GM20431 (cell line): Measurements from ENCODE around the gene ZG16.

Source experiments
- in situ Hi-C: fragments of 300-500 bp; cut with MseI, MboI; formaldehyde crosslinking; loops from one replicate; pipeline ENCODE4 v1.15.0; 2020; ENCODE audit warnings: low sequenced_read_pairs; ENCODE audit not compliant: unreplicated experiment

The ZG16 gene

GRCh38 chr16:29807426-29808218 lies 29.6 kb downstream of the ZG16 start:
- in situ Hi-C loops, result no loop called here

GRCh38 chr16:29808219-29808900 lies 30.3 kb downstream of the ZG16 start:
- in situ Hi-C loops, result no loop called here

- in situ Hi-C loops, result no loop called here
These were observed 31.1 kb downstream of the ZG16 start for GRCh38 chr16:29809031-29809747.

- in situ Hi-C loops, result loop anchor here (10.0 kb wide), 1 partner anchor 65 kb away; no protein-coding TSS in a partner anchor
These were observed 32.0 kb downstream of the ZG16 start for GRCh38 chr16:29809850-29810698.

GRCh38 chr16:29810699-29811169 lies 32.7 kb downstream of the ZG16 start:
- in situ Hi-C loops, result loop anchor here (10.0 kb wide), 1 partner anchor 64 kb away; no protein-coding TSS in a partner anchor

- in situ Hi-C loops, result loop anchor here (10.0 kb wide), 1 partner anchor 63 kb away; no protein-coding TSS in a partner anchor
These were observed 33.3 kb downstream of the ZG16 start for GRCh38 chr16:29811170-29811895.

- in situ Hi-C loops, result loop anchor here (10.0 kb wide), 1 partner anchor 63 kb away; no protein-coding TSS in a partner anchor
These were observed 34.0 kb downstream of the ZG16 start, which contains the start of gene PRRT2 for GRCh38 chr16:29811896-29812665. PRRT2 (plus strand) TSS chr16:29812193; CDS start chr16:29813055, 862 bp downstream.

GRCh38 chr16:29812754-29813643 lies 34.9 kb downstream of the ZG16 start:
- in situ Hi-C loops, result loop anchor here (10.0 kb wide), 1 partner anchor 62 kb away; no protein-coding TSS in a partner anchor

- in situ Hi-C loops, result loop anchor here (10.0 kb wide), 1 partner anchor 61 kb away; no protein-coding TSS in a partner anchor
These were observed 35.8 kb downstream of the ZG16 start for GRCh38 chr16:29813644-29814562.

- in situ Hi-C loops, result loop anchor here (10.0 kb wide), 1 partner anchor 60 kb away; no protein-coding TSS in a partner anchor
These were observed 36.5 kb downstream of the ZG16 start for GRCh38 chr16:29814592-29814991.

- in situ Hi-C loops, result loop anchor here (10.0 kb wide), 1 partner anchor 60 kb away; no protein-coding TSS in a partner anchor
These were observed 37.1 kb downstream of the ZG16 start for GRCh38 chr16:29815032-29815721.

- in situ Hi-C loops, result loop anchor here (10.0 kb wide), 1 partner anchor 59 kb away; no protein-coding TSS in a partner anchor
These were observed 38.0 kb downstream of the ZG16 start, which contains the start of gene PAGR1 for GRCh38 chr16:29815793-29816693. PAGR1 (plus strand) TSS chr16:29816152; CDS start chr16:29816526, 374 bp downstream.

GRCh38 chr16:29816694-29817441 lies 38.8 kb downstream of the ZG16 start:
- in situ Hi-C loops, result loop anchor here (10.0 kb wide), 1 partner anchor 58 kb away; no protein-coding TSS in a partner anchor
